ENCODE results near the gene IL1R2.

- TF ChIP-seq CTCF (IDR thresholded peaks at IDR 0.05) (no peak), POLR2A (IDR thresholded peaks at IDR 0.05) (no peak)
Observed at GRCh38 chr2:101942851-101943250, 48.9 kb upstream of the IL1R2 start.
